Duodenal mucosa (tissue), 2 donors: Measurements from ENCODE around the gene PDE6H.
A peak's percentile ranks its signal among the peaks of the same experiment; 100 is the strongest.

Source experiments
- H3K27ac ChIP-seq: one replicate; pipeline ENCODE4 v1.7.0; 2013; ENCODE audit warnings: low read depth, low read length
- H3K27me3 ChIP-seq, 2 donors: one replicate each; pipeline ENCODE4 v1.7.0; 2013; ENCODE audit warnings: low read length in 2 of 2, control low read depth in 1 of 2; ENCODE audit not compliant: insufficient read depth in 2 of 2, control insufficient read depth in 1 of 2
- H3K36me3 ChIP-seq, 2 donors: one replicate each; pipeline ENCODE4 v1.7.0; 2013; ENCODE audit warnings: low read length in 2 of 2, control low read depth in 1 of 2; ENCODE audit not compliant: insufficient read depth in 2 of 2, control insufficient read depth in 1 of 2
- H3K4me1 ChIP-seq, 2 donors: one replicate each; pipeline ENCODE4 v1.7.0; 2013; ENCODE audit warnings: low read length in 2 of 2, control low read depth in 1 of 2; ENCODE audit not compliant: insufficient read depth in 2 of 2, control insufficient read depth in 1 of 2
- H3K4me3 ChIP-seq, 2 donors: one replicate each; pipeline ENCODE4 v1.7.0; 2013; ENCODE audit warnings: low read length in 2 of 2, low read depth in 1 of 2
- H3K9ac ChIP-seq, 2 donors: one replicate each; pipeline ENCODE4 v1.7.0; 2013; ENCODE audit warnings: low read length in 2 of 2, low read depth in 1 of 2
- H3K9me3 ChIP-seq, 2 donors: one replicate each; pipeline ENCODE4 v1.7.0; 2013; ENCODE audit warnings: low read length in 2 of 2, control low read depth in 1 of 2; ENCODE audit not compliant: control insufficient read depth in 1 of 2

Gene PDE6H

DNA sequence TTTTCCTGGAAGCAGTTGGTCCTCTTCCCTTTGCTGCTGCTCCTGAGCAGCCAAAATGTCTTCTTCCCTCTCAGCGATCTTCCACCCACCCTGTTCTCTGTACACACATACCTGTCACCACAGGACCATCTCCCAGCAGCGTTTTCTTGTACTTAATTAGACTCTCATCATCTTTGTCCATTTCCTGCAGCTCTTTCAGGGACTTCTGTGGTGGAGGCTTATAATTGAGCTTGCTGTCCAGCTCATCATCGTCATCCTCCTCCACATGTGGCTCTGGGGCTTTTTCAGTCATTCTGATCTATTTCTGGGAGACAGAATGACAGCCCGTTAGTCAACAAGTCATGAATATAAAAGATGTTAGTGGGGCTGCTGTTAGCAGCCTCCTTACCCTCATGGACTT is 22.4 kb upstream of the PDE6H start:
- Histone ChIP-seq H3K9ac (no peak overlapping the region), H3K27me3 (no peaks in the 10 kb centered on the region), H3K4me1 (peaks cover 40 to 52% of the 10 kb centered on the region in 2 donors), H3K27ac (no peak overlapping the region), H3K36me3 (peaks cover 0 to 6% of the 10 kb centered on the region in 2 donors), H3K9me3 (no peaks in the 10 kb centered on the region), H3K4me3 (no peak overlapping the region)

DNA sequence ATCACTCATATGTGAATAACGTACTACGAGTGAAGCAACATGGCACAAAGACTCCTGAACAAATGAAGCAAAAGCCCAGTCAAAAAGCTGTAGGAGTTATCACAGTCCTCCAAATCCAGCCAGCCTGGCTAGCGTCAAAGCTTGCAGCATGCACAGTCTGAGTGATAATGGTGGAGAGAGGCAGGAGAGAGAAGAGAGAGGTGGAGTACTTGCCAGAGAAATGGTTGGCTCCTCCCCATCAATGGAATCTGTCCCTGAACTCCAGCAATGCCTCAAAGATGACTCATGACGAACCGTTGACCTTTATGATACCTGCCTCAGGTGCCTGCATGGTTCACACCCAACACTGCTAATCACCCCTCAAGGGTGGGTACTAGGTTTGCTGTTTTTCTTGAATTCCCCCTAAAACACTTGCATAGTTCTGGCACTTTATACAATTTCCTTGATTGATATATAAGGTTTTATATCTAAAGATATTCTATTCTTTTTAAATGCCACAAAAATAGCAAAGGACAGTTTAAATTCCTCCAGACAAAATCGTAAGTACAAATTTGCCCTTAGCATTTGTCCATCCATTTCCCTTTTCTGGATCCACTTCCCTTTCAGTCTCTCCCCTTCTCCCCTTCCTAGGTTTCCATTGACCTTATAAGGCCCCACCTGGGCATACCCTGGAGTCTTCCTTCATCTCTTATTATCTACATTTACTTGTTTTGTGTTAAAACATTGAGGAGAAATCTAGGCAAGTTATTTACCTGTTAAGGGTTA is 21.7 kb upstream of the PDE6H start:
- H3K4me1 ChIP-seq = peaks cover 40 to 52% of the 10 kb centered on the region in 2 donors
- no peaks in the 10 kb centered on the region for H3K36me3 ChIP-seq
- H3K27ac ChIP-seq = no peak overlapping the region
- H3K27me3 ChIP-seq = no peaks in the 10 kb centered on the region
- no peak overlapping the region for H3K4me3 ChIP-seq
- peak overlapping the region in 1 of 2 donors; percentile 10 for H3K9ac ChIP-seq
- H3K9me3 ChIP-seq = no peaks in the 10 kb centered on the region

DNA sequence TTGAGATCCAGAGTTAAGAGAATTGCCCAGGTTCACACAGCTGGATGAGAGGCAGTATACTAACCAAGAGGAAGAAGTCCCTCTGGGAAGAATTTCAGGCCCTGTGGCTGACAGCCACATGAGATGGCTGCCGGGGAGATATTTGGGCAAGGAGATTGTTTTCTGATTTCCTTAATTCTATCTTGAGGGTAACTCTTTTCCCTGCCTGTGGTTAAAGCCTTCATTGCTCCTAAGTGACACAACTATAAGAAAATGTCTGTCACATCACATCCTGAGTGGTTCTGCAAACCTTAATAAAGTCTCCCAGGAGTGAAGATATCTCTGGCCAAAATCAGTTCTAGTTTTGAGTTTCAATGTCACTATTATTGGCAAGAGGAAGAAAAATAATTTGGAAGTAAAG is 21.0 kb upstream of the PDE6H start:
- H3K9ac ChIP-seq = peak overlapping the region in 1 of 2 donors; percentile 10
- no peaks in the 10 kb centered on the region for H3K36me3 ChIP-seq
- H3K4me3 ChIP-seq = no peak overlapping the region
- no peaks in the 10 kb centered on the region for H3K27me3 ChIP-seq
- no peaks in the 10 kb centered on the region for H3K9me3 ChIP-seq
- peak overlapping the region; percentile 32 for H3K27ac ChIP-seq
- H3K4me1 ChIP-seq = peaks cover 44 to 52% of the 10 kb centered on the region in 2 donors

DNA sequence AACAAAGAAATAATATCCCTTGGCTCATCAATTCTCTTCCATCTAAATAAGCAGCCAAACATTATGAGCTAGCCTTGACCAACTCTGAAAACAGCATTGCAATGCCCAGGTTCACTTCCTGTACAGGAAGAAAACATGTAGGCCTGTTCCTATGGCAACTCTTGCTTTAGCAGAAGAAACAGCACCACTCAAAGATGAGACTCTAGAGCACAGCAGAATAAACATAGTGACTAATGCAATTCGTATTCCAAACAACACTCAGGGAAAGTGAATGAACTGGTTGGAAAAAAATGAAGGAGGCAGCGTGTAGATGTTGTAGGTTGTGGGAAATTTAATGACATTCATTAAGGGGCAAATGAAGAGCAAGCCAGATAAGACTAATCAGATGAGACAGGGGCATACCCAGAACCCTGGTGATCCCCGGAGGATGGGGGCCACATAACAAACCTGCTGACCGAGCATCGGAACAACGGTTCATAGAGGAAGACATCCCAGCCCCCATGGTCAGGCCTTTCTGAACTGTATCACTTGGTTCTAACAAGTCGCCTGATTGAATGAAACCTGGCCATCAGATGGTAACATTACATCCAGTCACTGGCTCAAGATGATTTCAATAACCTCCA is 20.4 kb upstream of the PDE6H start:
- Histone ChIP-seq H3K4me1 (peaks cover 50 to 52% of the 10 kb centered on the region in 2 donors), H3K27ac (peak overlapping the region; percentile 73), H3K9me3 (no peaks in the 10 kb centered on the region), H3K27me3 (no peaks in the 10 kb centered on the region), H3K4me3 (peak overlapping the region in 1 of 2 donors; percentile 26), H3K9ac (peak overlapping the region; percentile 4 to 36), H3K36me3 (no peaks in the 10 kb centered on the region)

DNA sequence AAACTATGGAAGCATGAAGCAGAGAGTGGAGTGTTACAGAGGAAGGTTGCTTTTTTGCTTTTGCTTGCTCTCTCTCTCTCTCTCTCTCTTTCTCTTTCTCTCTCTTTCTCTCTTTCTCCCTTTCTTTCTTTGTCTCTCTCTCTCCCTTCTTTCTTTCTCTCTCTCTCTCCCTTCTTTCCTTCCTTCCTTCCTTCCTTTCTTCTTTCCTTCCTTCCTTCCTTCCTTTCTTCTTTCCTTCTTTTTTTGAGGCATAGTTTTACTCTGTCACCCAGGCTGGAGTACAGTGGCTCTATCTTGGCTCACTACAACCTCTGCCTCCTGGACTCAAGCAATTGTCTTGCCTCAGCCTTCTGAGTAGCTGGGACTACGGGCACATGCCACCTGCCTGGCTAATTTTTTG is 19.1 kb upstream of the PDE6H start:
- no peaks in the 10 kb centered on the region for H3K27me3 ChIP-seq
- H3K27ac ChIP-seq = no peak overlapping the region
- H3K4me1 ChIP-seq = peaks cover 48% of the 10 kb centered on the region in 2 donors
- no peaks in the 10 kb centered on the region for H3K9me3 ChIP-seq
- H3K9ac ChIP-seq = no peak overlapping the region
- H3K36me3 ChIP-seq = no peaks in the 10 kb centered on the region
- H3K4me3 ChIP-seq = no peak overlapping the region

DNA sequence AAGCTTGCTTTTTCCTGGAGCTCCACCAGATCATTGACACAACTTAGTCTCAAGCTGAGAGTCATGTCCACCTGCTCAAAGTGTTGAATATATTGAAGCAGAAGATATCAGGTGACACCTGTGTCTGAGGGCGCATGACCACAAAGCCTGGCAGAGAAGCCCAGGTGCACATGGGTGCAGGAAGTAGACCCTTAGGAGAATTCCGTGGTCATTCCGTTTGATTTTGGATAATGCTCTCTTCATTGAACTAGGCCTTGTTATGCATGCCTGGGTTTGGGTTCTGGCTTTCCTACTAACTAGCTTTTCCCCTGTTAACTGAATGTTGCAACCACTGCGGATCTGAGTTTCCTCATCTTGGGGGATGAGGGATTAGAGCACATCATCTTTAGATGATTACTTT is 18.6 kb upstream of the PDE6H start:
- Histone ChIP-seq H3K9me3 (no peaks in the 10 kb centered on the region), H3K4me3 (no peak overlapping the region), H3K9ac (peak overlapping the region in 1 of 2 donors; percentile 14), H3K4me1 (peaks cover 43 to 44% of the 10 kb centered on the region in 2 donors), H3K27me3 (no peaks in the 10 kb centered on the region), H3K27ac (no peak overlapping the region), H3K36me3 (no peaks in the 10 kb centered on the region)

DNA sequence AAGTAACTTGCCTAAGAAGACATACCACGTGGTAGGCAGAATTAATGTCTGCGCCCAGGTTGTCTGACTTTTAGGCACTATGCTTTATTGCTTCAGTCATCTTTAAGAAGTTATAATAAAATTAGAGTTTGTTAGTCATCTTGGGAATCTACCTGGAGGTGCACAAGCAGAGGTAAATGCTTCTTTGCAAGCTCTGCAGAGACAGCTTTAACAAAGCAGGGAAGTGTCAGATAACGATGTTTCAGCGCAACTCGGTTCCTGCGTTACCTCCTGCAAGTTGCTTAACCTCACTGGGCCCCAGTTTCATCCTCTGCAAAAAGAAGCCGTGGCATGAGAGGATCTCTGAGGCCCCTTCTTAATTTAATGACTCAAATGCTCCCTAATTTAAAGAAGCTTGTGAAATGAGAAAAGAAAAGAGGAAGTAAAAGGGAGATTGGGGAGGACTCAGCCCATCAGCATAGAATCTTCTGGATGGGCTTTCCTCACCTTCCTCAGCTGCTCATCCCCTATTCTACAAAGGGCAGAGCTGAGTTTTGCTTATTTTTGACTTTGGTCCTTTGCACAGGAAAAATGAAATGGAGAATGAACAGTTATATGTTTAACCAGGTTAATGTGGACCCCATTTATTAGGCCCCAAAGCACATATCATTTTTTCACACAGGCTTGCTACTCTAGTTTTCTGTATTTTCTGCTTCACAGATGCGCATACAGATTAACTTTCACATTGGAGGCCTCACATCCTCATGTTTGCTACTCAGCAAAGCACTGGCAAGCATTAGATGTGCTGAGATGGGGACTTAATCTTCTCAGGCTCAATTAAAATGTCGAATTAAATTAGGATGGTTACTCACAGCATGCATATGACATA is 16.6 kb upstream of the PDE6H start:
- Histone ChIP-seq H3K4me1 (peaks cover 33 to 37% of the 10 kb centered on the region in 2 donors), H3K9ac (peak overlapping the region in 1 of 2 donors; percentile 10), H3K4me3 (peak overlapping the region; percentile 22 to 42), H3K36me3 (no peaks in the 10 kb centered on the region), H3K27me3 (no peaks in the 10 kb centered on the region), H3K27ac (peak overlapping the region; percentile 17), H3K9me3 (no peaks in the 10 kb centered on the region)

DNA sequence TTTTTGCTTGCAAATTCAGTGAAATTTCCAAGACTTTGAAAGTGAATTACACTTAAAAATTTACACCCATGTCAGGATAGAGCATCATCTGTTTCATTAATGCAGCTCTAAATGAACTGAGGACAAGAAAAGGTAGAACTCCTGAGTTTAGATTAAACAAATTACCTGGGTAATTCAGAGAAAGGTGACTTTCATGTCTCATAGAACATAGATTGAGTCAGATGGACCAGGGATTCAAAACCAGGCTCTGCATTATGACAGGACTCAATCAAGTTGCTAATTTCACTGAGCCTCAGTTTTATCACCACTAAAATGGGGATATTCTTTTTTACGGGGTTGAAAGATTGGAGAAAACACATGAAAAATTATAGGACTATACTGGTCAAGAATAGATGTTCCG is 15.9 kb upstream of the PDE6H start:
- Histone ChIP-seq H3K4me1 (peaks cover 27 to 31% of the 10 kb centered on the region in 2 donors), H3K9me3 (no peaks in the 10 kb centered on the region), H3K36me3 (no peaks in the 10 kb centered on the region), H3K27ac (no peak overlapping the region), H3K27me3 (no peaks in the 10 kb centered on the region), H3K9ac (peak overlapping the region in 1 of 2 donors; percentile 10), H3K4me3 (no peak overlapping the region)

DNA sequence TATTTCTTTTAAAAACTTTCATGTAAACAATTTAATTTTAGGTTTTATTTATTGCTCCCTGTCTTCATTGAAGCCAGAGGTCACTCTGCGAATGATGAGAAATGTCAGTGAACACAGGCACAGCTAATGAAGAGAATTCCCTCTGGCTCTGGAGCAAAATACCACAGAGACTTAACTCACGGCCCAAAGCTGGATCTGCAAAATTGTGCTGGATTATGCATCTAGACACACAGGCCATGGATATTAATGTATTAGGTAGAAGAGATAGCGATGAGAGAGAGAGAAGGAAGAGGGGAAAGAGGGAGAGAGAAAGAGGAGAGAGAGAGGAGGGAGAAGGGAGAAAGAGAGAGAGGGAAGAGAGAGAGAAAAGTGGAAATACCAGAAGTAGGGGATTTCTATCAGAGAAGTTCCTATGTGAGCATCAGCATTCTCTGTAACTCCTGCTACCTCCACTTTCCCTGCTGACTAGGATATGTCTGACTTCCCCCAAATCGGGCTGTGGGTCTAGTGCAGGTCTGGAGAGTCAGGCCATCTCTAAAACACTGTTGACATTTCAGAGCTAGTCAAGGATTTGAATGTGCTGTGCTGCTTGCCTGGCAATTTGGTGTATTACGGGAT is 15.2 kb upstream of the PDE6H start:
- H3K27ac ChIP-seq = no peak overlapping the region
- H3K4me3 ChIP-seq = peak overlapping the region in 1 of 2 donors; percentile 76
- H3K9ac ChIP-seq = peak overlapping the region in 1 of 2 donors; percentile 58
- H3K36me3 ChIP-seq = no peaks in the 10 kb centered on the region
- H3K4me1 ChIP-seq = peaks cover 21 to 26% of the 10 kb centered on the region in 2 donors
- no peaks in the 10 kb centered on the region for H3K27me3 ChIP-seq
- no peaks in the 10 kb centered on the region for H3K9me3 ChIP-seq
